Activated CD8-positive, alpha-beta memory T cell treated with anti-CD3 and anti-CD28 coated beads for 36 hours (primary cell): ENCODE data around the gene PTMA. TPM values are rescaled to one million over a fixed set of nuclear protein-coding genes. Genes with fewer than 3 reads are reported as not detected.

ENCODE experiments used
- total RNA-seq, 2 experiments: library from RNA; stranded (reverse); gene quantifications; one replicate each; pipeline ENCODE4 v1.2.3, GENCODE V29; 2021

Gene PTMA
- total RNA-seq, 2 experiments from 2014 or later, result 2,458 to 2,489 TPM

Other genes with a start within 250 kb of the PTMA start
- 1,000 to 10,000 TPM; 1,690 to 1,756 TPM for gene NCL, start 244.0 kb upstream of the PTMA start, total RNA-seq
- under 1 TPM; 0.06 to 0.15 TPM for gene NMUR1, start 178.1 kb upstream of the PTMA start, total RNA-seq
- not detected for gene TEX44, start 115.7 kb upstream of the PTMA start, total RNA-seq
- 10 to 100 TPM; 32.3 to 35.6 TPM for gene PDE6D, start 72.8 kb downstream of the PTMA start, total RNA-seq
- 10 to 100 TPM; 54.6 to 56.1 TPM for gene COPS7B, start 77.9 kb downstream of the PTMA start, total RNA-seq
- gene NPPC, start 217.9 kb downstream of the PTMA start, total RNA-seq, result under 1 TPM in 1 of 2 experiments, not detected in 1; 0.25 TPM